Esophagus mucosa (tissue), 1 donor: ENCODE data around the gene APOBEC2. TPM values are rescaled to one million over a fixed set of nuclear protein-coding genes. Genes with fewer than 3 reads are reported as not detected.

ENCODE experiments used
- ATAC-seq: fragments of 200-7000 bp; cut with Tn5 transposase; one replicate; pipeline ENCODE4 v1.9.1; 2020
- total RNA-seq: library from RNA; stranded (reverse); gene quantifications from one replicate; pipeline ENCODE4 v1.2.4, GENCODE V29; 2023
- donor health status: DM: yes; HTN: yes; CAD: no.

Gene APOBEC2
- total RNA-seq, 1 donor from 2014 or later, result not detected

DNA sequence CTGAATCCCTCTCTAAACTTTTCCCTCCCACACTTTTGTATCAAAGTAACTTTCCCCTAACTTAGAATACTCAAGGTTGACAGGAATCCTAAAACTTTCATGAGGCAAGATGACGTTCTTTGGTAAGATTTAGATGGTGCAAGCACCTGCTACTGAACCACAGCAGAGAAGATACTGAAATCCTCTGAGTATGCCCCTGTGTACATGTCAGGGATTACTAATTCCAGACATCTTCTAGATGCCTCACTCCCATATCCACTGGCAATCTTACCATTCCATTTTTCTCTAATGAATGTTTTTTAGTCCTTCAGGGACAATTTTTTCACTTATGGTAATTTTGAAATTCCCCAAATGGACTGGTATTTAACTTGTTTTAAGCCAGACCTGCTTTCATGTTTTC, 9.1 kb downstream of the APOBEC2 start:
- ATAC-seq, result no peak

DNA sequence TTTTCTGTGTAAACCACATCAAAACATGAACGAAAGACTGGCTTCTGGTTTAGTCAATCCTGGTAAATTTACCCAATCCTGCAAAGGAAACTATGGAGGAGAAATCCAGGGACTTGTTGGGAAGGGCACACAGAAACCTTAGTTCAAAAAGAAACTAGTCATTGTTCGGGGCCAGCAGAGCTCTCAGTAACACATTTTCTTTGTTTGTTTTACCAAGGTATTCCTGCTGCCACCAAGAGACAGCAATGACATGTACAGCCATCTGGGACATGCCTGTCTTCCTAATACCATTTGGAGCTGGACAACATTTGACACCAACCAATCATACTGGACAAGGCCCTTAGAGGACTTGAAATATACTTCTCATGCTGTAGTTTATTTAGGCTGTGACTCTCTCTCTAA, 10.9 kb downstream of the APOBEC2 start:
- no peak for ATAC-seq

DNA sequence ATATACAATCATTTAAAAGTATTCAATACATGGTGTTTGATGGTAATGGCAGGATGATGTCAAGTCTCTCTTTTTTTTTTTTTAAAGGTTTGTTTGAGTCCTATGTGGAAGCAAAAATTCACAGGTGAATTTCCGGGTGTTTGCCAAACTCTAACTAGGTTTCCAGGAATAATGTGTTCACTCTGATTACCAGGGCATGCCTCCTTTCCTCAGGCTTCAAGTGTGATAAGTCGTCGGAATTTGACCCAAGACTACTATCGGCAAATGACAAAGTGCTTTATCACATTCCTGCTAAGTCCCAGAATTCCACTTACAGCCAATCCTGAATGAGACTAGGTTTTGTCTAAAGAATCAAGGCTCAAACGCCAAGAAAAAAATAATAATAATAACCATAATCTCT, 11.8 kb downstream of the APOBEC2 start:
- no peak for ATAC-seq

DNA sequence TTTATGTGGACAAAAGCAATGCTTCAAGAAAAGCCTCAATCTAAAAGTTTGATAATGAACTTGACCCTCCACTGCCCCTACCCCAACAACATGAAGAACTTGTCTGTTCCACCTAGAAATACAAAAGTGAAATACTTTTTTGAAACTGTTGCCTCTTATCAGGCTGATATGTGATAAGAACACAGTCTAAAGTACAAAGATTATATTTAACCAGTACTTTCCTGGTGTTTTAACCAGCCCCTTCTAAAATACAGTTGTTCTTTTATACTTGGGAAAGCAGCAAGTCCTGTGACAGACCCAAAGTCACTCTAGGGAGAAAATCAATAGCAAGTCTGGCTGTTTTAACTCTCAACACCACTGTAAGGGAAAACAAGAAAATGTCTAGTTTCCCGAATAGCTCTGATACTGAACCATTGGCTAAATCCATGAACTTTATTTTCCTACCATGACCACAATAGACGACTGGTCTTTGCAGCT, 12.6 kb downstream of the APOBEC2 start:
- no peak for ATAC-seq

DNA sequence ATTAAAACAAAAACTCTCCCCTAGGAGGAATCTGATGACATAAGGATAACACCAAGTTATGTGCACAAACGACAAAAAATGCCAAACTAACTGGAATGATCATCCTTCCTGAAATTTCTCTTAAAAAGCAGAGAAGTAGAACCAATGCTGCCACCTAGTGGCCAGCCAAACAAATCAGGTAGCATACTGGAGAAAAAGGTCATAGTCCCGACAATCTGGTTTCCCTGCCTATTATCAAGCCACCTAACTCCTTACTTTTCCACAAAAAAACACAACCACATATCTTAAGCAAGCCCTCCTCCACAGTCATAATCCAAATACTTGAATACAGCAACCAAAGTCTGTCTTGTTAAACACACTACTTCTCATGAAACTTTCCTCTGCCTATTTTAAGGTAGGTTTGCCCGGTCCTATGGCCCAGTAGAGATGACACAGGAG, 13.9 kb downstream of the APOBEC2 start:
- ATAC-seq, result no peak

DNA sequence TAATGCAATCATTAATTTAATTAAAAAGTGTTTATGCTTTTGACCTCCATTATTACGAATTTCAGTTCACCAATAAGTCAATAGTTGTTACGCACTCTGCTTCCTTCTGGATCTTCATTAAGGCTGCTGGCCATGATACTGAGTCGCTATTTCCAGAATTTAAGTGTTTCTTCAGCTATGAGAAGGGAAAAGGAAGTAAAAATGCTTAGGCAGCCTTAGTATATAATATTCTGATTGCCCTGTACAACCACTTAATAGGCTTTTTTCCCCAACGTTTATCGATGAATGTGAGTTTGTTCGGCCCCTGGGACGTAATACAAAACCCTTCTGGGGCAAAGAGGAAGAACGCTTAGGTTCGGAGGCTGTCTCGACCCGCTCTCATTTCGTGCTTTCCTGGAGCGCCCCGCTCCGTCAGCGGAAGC, 18.5 kb downstream of the APOBEC2 start:
- ATAC-seq, result no peak

DNA sequence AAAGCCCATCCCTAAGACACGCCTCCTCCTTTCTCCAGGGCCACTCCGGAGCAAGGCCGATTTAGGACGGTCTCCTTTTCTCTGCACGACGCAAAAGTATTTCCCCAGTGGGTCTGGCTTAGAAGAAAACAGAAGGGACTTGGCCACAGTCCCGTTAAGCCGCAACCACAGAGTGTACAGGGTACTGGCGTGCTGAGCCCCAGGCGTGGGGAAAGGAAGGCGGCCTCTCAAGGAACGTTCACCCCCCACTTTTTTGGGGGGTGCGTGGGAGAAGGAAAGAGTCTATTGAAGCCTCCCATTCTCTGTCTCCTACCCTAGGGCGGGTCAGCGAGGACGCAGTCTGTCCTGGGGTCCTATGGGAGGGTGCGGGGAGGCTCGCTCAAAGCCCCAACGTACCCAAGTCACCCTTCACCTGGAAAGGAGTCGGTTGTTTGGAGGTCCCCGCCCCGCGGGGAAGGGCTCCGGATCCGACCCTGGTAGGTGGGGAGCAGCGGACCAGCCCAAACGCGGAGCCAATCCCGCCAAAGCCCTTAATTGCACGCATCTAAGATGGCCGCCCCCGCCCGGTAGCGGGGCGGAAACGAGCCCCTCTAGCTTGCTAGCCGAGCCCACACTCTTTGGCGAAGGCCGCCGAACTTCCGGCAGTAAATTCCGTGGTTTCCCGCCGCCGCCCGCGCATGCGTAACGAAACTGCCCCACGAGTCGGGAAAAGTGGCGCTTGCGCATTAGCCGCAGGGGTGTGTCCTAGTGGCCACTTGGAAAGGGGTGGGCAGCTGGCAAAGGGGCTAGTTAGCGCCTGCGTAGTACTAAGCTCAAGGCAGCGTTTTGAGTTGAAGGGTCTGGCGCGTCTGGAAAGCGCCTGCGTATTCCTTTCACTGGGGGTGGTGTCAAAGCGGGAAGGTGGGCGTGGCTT, 19.2 kb downstream of the APOBEC2 start, which contains the start of gene OARD1:
TSS of gene OARD1 (minus strand) at position 434 of the 913 bp plus-strand sequence. CDS start 722 bp downstream, outside the sequence.
- ATAC-seq, result peak; percentile 81

DNA sequence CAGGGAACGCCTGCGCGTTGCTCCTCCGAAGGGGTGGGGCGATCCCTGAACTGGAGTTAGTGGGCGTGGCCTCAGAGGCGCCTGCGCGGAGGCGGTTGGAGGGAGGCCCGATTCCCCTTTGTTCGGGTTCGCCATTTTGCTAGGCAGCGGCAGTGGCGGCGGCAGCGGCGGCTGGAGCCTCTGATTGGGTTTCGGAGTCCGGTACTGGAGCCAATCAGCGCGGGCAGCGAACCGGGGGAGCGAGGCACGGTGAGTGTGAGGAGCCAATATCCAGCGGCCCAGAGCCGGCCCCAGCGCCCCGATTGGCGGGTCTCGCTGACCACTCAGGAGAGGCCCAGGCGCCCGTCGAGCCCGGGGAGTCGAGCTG, 19.8 kb downstream of the APOBEC2 start, which contains the start of gene NFYA:
TSS of gene NFYA (plus strand) at position 139 of the 367 bp plus-strand sequence. CDS start 6,116 bp downstream, outside the sequence.
- ATAC-seq, result peak; percentile 90

DNA sequence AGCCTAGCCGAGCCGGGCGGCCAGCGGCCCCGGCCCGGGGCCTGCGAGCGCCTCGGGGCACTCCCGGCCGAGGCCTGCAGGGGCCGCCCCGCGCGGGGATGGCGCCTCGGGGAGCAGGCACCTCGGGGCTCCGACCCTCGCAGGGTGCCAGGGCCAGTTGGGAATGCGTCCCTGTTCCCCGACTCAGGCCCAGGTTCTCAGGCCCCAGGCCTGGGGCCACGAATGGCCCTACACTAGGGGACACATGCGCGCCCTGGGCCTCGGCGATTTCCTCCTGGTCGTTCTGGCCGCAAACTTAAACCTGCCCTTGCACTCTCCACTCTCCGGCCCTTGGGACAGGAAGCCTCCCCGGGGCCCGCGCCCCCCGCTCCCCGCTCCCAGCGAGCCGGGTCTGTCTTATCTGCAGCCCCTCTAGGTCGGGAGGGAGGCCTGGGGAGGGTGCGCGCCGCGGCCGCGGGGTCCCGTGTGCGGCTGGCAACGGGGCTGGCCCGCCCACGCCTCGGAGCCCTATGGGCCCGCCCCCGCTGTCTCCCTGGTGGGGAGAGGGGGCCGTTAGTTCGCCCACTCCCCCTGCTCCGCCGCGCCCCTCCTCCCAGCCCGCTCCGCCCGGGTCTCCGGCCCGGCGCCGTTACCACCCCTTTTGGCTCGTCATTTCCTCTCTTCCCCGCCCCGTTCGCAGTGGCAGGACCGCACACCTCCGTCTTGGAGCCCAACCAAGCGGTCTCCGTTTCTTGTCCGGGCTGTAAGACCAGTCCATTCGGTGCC, 20.4 kb downstream of the APOBEC2 start:
- ATAC-seq, result peak; percentile 45

DNA sequence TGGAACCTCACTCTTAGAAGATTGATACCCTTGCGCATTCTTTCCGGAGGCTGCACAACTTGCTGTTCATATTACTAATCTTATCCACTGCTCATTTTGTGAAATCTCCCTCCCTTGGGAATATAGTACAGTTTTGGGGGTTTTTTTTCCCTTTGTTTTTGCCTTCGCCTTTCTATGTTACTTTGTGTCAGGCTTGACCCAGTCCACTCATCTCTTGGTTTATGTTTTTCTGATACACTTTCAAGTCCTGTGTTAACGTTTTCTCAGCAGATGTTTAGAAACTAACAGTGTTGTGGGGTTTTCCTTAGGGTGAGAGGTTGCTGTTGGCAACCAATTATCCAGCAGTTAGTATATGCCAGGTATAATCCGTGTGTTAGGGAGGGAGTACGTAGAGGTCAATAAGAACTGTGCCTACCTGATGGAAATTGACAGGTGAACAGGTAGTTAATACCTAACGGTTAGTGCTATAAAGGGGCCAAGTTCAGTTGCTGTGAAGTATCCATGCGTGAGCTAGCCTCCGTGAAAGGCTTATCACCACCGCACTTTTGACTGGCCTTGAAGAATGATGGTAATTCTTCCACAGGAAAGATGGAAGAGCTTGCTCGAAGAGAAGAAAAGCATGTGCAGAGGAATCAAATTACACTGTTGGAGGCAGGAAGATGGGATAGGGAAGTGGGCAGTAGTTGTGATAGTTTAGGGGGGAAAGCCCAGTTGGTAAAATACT, 21.1 kb downstream of the APOBEC2 start:
- no peak for ATAC-seq

DNA sequence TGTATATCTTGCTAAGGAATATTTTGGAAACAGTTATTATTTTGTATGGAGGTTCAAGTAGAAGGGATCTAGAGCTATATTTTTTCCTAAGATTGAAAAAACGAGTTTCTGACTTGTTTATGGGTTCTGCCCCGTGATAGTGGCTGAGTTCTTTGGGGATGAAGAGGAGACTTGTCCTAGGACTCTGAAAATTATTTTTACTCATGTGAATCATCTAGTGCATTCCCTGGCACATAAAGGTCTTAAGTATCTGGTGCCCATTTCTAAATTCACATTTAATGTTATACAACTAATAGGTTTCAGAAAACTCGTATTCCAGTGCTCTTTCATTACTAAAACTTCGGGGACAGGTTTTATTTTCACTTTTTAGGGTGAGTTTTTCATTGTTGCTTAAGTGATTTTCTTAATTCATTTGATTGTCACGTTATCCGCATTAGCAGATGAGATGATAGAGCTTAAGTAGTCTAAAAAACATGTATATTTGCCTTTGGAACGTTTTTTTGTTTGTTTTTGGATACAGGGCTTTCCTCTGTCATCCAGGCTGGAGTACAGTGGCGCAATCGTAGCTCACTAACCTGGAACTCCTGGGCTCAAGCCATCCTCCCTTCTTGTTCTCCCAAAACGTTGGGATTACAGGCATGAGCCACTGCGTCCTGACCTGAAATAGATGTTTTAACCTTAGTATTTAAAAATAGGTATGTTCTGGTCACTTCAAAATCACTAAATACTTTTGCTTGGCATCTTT, 21.9 kb downstream of the APOBEC2 start:
- no peak for ATAC-seq

DNA sequence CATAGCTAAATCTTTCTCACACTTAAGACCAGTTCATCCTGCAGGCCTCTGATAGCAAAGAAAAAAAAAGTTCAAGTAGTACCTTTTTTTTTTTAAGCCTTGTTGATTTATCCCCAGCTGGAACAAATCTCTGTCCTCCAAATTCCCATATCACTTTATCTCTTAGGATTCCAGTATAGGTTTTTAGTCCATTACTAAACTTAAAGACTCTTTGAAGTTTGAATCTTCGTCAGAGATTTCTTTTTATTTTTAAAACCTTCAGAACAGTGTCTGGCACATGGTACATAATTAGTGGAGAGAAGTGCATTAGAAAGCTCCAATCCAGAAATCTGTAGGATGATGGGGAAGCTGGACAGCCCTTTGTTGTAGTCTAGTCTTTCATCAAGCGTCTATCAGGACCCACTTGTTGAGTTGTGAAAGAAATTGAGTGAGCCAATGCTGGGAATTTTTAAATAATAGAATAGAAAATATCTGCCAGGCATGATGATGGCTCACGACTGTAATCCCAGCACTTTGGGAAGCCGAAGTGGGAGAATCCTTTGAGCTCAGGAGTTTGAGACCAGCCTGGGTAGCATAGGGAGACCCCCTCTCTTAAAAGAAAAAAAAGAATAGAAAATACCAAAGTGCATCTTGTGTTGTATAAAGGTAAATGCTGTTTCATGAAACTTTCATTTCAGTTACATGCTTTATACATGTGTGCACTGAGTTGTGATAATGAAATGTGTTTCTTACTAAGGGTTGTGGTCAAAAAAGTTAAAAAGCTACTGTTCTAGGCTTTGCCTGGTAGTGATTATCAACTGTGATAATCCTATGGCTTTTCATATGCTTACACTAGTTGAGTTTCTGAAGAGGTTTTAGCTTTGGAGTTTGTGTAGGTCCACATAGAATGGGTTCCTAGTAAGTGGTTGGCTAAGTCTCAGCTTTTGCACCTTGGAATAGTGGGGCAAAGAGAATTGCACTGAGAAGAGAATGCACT, 22.9 kb downstream of the APOBEC2 start:
- no peak for ATAC-seq

DNA sequence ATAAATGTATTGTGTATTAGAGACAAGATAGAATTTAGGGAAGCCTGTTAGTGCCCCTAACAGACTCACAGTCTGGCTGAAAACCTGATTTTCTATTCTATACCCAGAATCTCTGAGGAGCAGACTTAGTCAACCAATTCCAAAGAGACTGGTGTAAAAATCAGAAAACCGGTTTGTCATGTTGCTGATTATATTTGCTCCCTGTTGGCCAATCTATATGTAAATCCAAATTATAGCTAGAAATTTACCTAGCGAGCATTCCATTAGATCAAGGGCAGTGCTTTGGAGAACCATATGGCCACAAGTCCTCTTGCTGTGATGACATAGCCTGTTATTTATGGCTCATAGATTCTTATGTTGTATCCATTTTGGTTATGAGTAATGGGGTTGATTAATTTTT, 24.5 kb downstream of the APOBEC2 start:
- ATAC-seq, result no peak

DNA sequence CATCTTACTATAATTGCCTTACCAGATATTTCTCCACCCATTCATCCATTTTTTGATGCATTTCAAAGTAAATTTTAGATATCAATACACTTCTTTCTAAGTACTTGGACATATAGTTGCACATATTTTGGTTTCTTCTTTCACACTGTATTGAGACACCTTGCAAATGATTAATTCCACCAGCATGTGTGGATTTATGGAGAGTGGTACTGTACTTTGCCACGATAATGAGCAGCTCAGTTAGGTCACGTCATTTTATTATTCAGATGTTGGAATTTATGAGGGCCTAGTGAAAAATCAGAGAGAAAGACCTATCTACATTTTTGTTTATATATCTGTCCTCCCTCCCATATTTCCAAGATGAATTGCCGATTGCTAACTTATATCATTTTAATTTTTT, 25.1 kb downstream of the APOBEC2 start:
- ATAC-seq, result no peak

DNA sequence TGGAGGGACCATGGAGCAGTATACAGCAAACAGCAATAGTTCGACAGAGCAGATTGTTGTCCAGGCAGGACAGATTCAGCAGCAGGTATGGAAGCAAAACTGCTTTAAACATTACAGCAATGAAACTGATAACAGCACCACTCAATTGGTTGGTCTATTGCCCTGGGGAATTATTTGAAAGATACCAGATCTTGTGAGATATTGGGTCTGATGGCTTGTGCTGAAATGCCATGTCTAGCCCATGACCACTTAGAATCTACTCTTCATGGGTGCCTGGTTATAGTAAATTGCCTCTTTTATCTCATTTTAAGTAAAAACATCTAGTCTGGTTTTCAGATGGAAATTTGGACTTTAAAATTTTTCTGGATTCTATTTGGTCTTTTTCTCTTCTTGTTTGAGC, 26.1 kb downstream of the APOBEC2 start:
- no peak for ATAC-seq

DNA sequence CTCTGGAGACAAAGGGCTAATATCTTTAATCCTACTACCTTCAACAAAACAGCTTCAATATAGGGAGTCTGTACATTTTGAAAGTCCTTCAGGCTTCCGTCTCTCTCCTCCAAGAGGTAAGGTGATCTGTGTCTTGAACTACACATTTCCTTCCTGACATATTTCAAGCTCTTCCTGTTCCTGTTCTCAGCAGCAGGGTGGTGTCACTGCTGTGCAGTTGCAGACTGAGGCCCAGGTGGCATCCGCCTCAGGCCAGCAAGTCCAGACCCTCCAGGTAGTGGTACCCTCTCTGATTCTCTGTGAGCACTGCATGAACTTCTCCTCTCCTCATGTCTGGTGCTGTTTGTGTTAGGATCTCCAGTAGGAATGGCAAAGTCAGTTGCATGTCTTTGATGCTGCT, 27.6 kb downstream of the APOBEC2 start:
- peak; percentile 14 for ATAC-seq

DNA sequence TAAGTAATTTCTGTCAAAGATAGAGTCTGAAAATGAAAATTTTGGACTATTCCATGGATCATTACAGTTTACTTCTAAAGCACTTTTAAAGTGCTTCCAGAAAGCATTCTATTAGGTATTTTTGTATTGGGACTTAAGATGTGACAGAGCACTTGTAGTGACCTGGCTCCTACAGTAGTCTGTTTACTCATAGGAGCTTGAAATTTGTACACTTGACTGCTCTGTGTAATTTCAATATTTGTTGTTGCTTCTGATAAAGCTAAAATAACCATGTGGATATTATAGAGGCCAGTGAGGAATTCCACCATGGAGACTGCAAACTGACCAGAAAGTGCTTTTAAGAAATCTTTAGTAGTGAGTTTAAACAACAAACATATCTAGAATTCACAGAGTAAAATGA, 30.1 kb downstream of the APOBEC2 start:
- ATAC-seq, result no peak

DNA sequence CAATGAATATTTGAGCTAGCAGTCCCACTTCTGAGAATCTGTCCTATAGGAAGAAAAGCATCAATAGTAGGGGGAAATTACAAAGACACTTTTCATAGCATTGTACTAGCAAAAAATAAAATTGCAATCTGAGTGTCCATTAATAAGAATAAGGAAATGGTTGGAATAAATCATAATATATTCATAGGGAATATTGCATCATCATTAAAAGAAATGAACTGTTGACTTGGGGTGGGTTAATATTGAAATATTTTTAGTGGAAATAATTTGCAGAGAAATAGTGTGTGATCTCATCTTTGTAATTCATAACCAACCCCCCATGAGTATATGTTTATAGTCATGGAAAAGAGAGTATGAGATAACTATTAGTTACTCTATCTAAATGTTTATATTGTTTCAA, 32.2 kb downstream of the APOBEC2 start:
- ATAC-seq, result no peak

DNA sequence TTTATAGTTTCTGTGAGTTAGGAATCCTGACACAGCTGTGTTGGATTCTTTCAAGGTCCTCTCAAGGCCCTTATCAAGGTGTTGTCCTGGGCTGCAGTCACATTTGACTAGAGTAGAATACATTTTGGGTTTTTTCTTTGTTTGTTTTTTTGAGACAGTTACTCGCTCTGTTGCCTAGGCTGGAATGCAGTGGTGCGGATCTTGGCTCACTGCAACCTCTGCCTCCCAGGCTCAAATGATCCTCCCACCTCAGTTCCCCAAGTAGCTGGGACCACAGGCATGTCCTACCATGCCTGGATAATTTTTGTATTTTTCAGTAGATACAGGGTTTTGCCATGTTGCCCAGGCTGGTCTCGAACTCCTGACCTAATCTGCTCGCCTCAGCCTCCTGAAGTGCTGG, 35.4 kb downstream of the APOBEC2 start:
- ATAC-seq, result no peak
